Occipital lobe (tissue), 2 donors: ENCODE results near the gene YPEL1. TPM values are rescaled to one million over a fixed set of nuclear protein-coding genes. Genes with fewer than 3 reads are reported as not detected.
"Not testable (repeated sequence)": the region's sequence is repeated elsewhere in the genome, so short reads cannot be mapped to it uniquely, and the experiment has no call there.

ENCODE experiments used
- DNase-seq: peaks from one replicate; lab custom pipeline; 2025; lab: John Stamatoyannopoulos, UW
- total RNA-seq: library from RNA; depleted of rRNA; stranded (reverse); fragments of >200 nt; gene quantifications from one replicate; pipeline ENCODE4 v1.2.3, GENCODE V29; 2014

The YPEL1 gene
- total RNA-seq, 1 donor from 2014 or later: 99.2 TPM

- DNase-seq: no peak
Observed at GRCh38 chr22:21753374-21754111, 17.9 kb upstream of the YPEL1 start.

- no peak for DNase-seq
Observed at GRCh38 chr22:21752276-21752675, 16.7 kb upstream of the YPEL1 start.

- DNase-seq: no peak
Observed at GRCh38 chr22:21745948-21746347, 10.4 kb upstream of the YPEL1 start.

GRCh38 chr22:21744917-21745316 is 9.3 kb upstream of the YPEL1 start:
- not testable (repeated sequence) for DNase-seq

- DNase-seq: no peak
Observed at GRCh38 chr22:21741790-21742189, 6.2 kb upstream of the YPEL1 start.

- no peak for DNase-seq
Observed at GRCh38 chr22:21741059-21741458, 5.5 kb upstream of the YPEL1 start.

- DNase-seq: no peak
Observed at GRCh38 chr22:21739828-21740377, 4.3 kb upstream of the YPEL1 start.

- DNase-seq: no peak
Observed at GRCh38 chr22:21738966-21739365, 3.4 kb upstream of the YPEL1 start.

GRCh38 chr22:21738081-21738480 is 2.5 kb upstream of the YPEL1 start:
- DNase-seq: no peak

GRCh38 chr22:21736948-21737347 is 1.4 kb upstream of the YPEL1 start:
- no peak for DNase-seq

- no peak for DNase-seq
Observed at GRCh38 chr22:21736084-21736642, 569 bp upstream of the YPEL1 start.

GRCh38 chr22:21734540-21735199 is 924 bp downstream of the YPEL1 start:
- DNase-seq: no peak

- DNase-seq: no peak
Observed at GRCh38 chr22:21731503-21731902, 4.1 kb downstream of the YPEL1 start.

- DNase-seq: no peak
Observed at GRCh38 chr22:21730535-21731308, 4.9 kb downstream of the YPEL1 start.

- not testable (repeated sequence) for DNase-seq
Observed at GRCh38 chr22:21729184-21729583, 6.4 kb downstream of the YPEL1 start.

GRCh38 chr22:21728270-21728669 is 7.3 kb downstream of the YPEL1 start:
- DNase-seq: no peak

GRCh38 chr22:21727768-21728167 is 7.8 kb downstream of the YPEL1 start:
- DNase-seq: no peak

GRCh38 chr22:21727159-21727558 is 8.4 kb downstream of the YPEL1 start:
- no peak for DNase-seq

GRCh38 chr22:21726650-21727049 is 8.9 kb downstream of the YPEL1 start:
- DNase-seq: no peak

GRCh38 chr22:21725956-21726649 is 9.5 kb downstream of the YPEL1 start:
- DNase-seq: no peak

- DNase-seq: not testable (repeated sequence)
Observed at GRCh38 chr22:21724496-21724895, 11.1 kb downstream of the YPEL1 start.
